Measurements from ENCODE around the gene ELL2. TPM values are rescaled to one million over a fixed set of nuclear protein-coding genes. Genes with fewer than 3 reads are reported as not detected.

Gene ELL2
- total and polyA plus RNA-seq, 2 of the 13 experiments (the other 11 are each of a cell fraction or from before 2014, with no cell fraction given): 78.9 to 97.1 TPM

GRCh38 chr5:95878417-95879323, 83.0 kb downstream of the ELL2 start (continued):
- peak; percentile 44; the same call in 1 of the 2 replicates for TF ChIP-seq DPF2 (CRISPR knock-in tag; IDR thresholded peaks at IDR 0.05; ENCODE audit: borderline replicate concordance, low read depth)
- TF ChIP-seq ZSCAN9 (CRISPR knock-in tag; IDR thresholded peaks at IDR 0.05; ENCODE audit: borderline replicate concordance): 0 out of 2 replicates have a peak, but pooled peaks have one; percentile 43
- no peak for TF ChIP-seq DDIT3 (CRISPR knock-in tag; IDR thresholded peaks at IDR 0.05)
- TF ChIP-seq HNF1A (IDR thresholded peaks at IDR 0.05; ENCODE audit: low read depth): peak; percentile 40; the same call in 1 of the 2 replicates
- TF ChIP-seq HNF1A (CRISPR knock-in tag; IDR thresholded peaks at IDR 0.05; ENCODE audit: borderline replicate concordance): peak; percentile 30; the same call in 1 of the 2 replicates
- peak; percentile 64 for TF ChIP-seq ATF1 (CRISPR knock-in tag; IDR thresholded peaks at IDR 0.05)
- TF ChIP-seq ZFP37 (CRISPR knock-in tag; IDR thresholded peaks at IDR 0.05; ENCODE audit: borderline replicate concordance): 0 out of 2 replicates have a peak, but pooled peaks have one; percentile 24
- 0 out of 2 replicates have a peak, but pooled peaks have one; percentile 70 for TF ChIP-seq ZNF609 (CRISPR knock-in tag; IDR thresholded peaks at IDR 0.05; ENCODE audit: borderline replicate concordance)
- TF ChIP-seq YEATS4 (CRISPR knock-in tag; IDR thresholded peaks at IDR 0.05; ENCODE audit: borderline replicate concordance): peak; percentile 44; the same call in 1 of the 2 replicates
- TF ChIP-seq NKX3-1 (CRISPR knock-in tag; IDR thresholded peaks at IDR 0.05): no peak; the same call in 1 of the 2 replicates
- 0 out of 2 replicates have a peak, but pooled peaks have one; percentile 27 for TF ChIP-seq MLXIP (CRISPR knock-in tag; IDR thresholded peaks at IDR 0.05; ENCODE audit: borderline replicate concordance)
- peak; percentile 48; the same call in 1 of the 2 replicates for TF ChIP-seq SOX5 (CRISPR knock-in tag; IDR thresholded peaks at IDR 0.05; ENCODE audit: borderline replicate concordance)
- TF ChIP-seq ZNF605 (CRISPR knock-in tag; IDR thresholded peaks at IDR 0.05): peak; percentile 79
- TF ChIP-seq ZNF879 (CRISPR knock-in tag; IDR thresholded peaks at IDR 0.05): 0 out of 2 replicates have a peak, but pooled peaks have one; percentile 49
- TF ChIP-seq ZSCAN25 (CRISPR knock-in tag; IDR thresholded peaks at IDR 0.05): no peak

Measured in HepG2 (cell line).